Frontal cortex (tissue), 4 donors: ENCODE results near the gene DPF3. TPM values are rescaled to one million over a fixed set of nuclear protein-coding genes. Genes with fewer than 3 reads are reported as not detected.

Experiments used
- DNase-seq, 2 donors: peaks; one replicate each; pipeline ENCODE4 v3.0.0; 2012; ENCODE audit warnings: low spot score in 2 of 2
- FAIRE-seq: peaks from 2 replicates; lab custom pipeline; 2012; peaks lifted over from hg19 to GRCh38; lab: Jason Lieb, UNC
- total RNA-seq: library from RNA; depleted of rRNA; stranded (reverse); fragments of >200 nt; gene quantifications from one replicate; pipeline ENCODE4 v1.2.3, GENCODE V29; 2014
- donor health status: control.
- donor health status: control.
- donor health status: control.

Gene DPF3
- total RNA-seq, 1 donor from 2014 or later: 5.7 TPM

- DNase-seq (no peak), FAIRE-seq (no peak)
These were observed 280.0 kb downstream of the DPF3 start for GRCh38 chr14:72613975-72614319.

GRCh38 chr14:72613231-72613974 lies 280.5 kb downstream of the DPF3 start:
- FAIRE-seq: no peak

GRCh38 chr14:72612041-72612440 lies 281.9 kb downstream of the DPF3 start:
- no peak for FAIRE-seq
- no peak for DNase-seq

More at GRCh38 chr14:72613231-72613974, 280.5 kb downstream of the DPF3 start:
- no peak for DNase-seq

- no peak for DNase-seq
- FAIRE-seq: no peak
These were observed 282.4 kb downstream of the DPF3 start for GRCh38 chr14:72611506-72611905.

- no peak for FAIRE-seq
These were observed 283.1 kb downstream of the DPF3 start for GRCh38 chr14:72610831-72611200.

GRCh38 chr14:72610096-72610830 lies 283.6 kb downstream of the DPF3 start:
- FAIRE-seq: no peak

More at GRCh38 chr14:72610831-72611200, 283.1 kb downstream of the DPF3 start:
- DNase-seq: no peak

GRCh38 chr14:72609205-72609916 lies 284.5 kb downstream of the DPF3 start:
- no peak for DNase-seq
- no peak for FAIRE-seq

More at GRCh38 chr14:72610096-72610830, 283.6 kb downstream of the DPF3 start:
- no peak for DNase-seq

- FAIRE-seq: no peak
- peak in 1 of 2 donors; percentile 30 for DNase-seq
These were observed 285.3 kb downstream of the DPF3 start for GRCh38 chr14:72608391-72609204.

GRCh38 chr14:72607386-72608130 lies 286.3 kb downstream of the DPF3 start:
- DNase-seq (no peak), FAIRE-seq (no peak)

- FAIRE-seq (no peak), DNase-seq (no peak)
These were observed 287.0 kb downstream of the DPF3 start for GRCh38 chr14:72606879-72607278.

GRCh38 chr14:72605921-72606220 lies 288.0 kb downstream of the DPF3 start:
- DNase-seq: no peak
- FAIRE-seq: no peak

- no peak for FAIRE-seq
- DNase-seq: no peak
These were observed 288.6 kb downstream of the DPF3 start for GRCh38 chr14:72605096-72605920.

GRCh38 chr14:72604133-72604532 lies 289.8 kb downstream of the DPF3 start:
- DNase-seq (no peak), FAIRE-seq (no peak)

GRCh38 chr14:72603639-72604038 lies 290.3 kb downstream of the DPF3 start:
- DNase-seq: no peak
- no peak for FAIRE-seq

GRCh38 chr14:72600551-72601330 lies 293.2 kb downstream of the DPF3 start:
- DNase-seq (no peak), FAIRE-seq (no peak)

GRCh38 chr14:72599579-72600470 lies 294.1 kb downstream of the DPF3 start:
- FAIRE-seq: no peak
- DNase-seq: no peak

- DNase-seq: no peak
- FAIRE-seq: no peak
These were observed 295.6 kb downstream of the DPF3 start for GRCh38 chr14:72598306-72598705.
